Activated CD8-positive, alpha-beta memory T cell treated with anti-CD3 and anti-CD28 coated beads, Interleukin-2, amount 50 U/mL, for 24 hours (primary cell): ENCODE results near the gene NUP98.
A peak's percentile ranks its signal among the peaks of the same experiment; 100 is the strongest.

Experiments
- DNase-seq: peaks from one replicate; pipeline ENCODE4 v3.0.0-alpha.2; 2020; ENCODE audit errors: extremely low read depth

Gene NUP98

DNA sequence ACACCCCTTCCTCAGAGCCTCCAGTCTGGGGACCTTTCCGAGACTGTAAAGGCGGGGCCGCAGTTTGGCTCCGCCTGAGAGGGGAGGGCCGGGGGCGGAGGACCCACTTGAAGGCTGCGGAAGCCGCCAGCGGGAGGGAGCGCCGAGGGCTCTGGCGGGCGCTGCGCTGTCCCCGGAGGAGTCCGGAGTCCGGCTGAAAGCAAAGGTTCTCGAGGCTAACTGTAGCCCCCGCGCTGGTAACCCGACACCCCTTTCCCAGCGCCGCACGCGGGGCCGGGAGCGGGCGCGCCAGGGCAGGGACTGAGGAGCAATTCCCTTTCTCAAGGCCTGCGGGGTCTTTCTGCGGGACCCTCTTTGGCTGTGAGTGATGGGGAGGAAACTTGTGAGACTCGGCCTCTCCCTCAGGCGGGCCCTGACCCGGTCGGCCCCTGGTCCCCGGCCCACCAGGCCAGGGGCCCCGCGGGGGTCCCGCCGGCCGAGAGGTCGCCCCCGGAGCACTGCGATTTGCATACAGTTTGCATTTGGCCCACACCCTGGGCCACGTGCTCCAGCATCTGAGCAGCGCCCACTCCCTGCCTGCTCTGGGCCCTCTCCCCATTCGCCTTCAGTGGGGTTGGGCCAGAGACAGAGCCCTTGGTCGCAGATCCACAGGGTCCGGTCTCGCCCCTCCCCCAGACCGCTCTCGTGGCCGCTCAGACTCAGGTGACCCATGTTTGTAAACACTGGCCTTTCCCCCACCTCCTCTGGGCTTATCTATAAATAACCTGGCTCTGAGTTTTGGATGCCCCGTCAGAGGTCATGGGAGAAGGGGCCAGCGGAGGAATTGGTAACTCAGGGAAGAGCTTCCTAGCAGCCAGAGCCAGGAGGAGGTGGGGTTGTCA, 155.0 kb downstream of the NUP98 start:
- peak; percentile 15 for DNase-seq

DNA sequence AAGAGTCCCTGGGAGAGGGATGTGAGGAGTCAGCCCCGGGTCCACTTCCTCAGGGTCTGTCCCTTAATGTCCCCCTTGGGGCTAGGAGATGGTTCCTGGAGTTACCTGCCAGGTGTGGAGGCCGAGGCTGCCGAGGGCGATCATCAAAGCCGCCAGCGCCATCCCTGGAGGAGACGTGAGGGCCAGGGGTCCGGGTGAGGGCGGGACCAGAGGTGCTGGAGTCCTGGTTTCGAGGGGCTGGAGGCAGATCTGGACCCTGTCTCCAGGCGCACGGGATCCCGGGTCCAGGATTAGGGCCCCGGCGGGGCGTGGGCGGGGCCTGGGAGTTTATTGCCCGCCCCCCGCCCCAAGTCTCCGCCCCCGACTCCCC, 155.7 kb downstream of the NUP98 start, which contains the start of gene ART5:
TSS of gene ART5 (minus strand) at position 292 of the 370 bp plus-strand sequence. CDS start at position 162, 130 bp downstream.
- no peak for DNase-seq

DNA sequence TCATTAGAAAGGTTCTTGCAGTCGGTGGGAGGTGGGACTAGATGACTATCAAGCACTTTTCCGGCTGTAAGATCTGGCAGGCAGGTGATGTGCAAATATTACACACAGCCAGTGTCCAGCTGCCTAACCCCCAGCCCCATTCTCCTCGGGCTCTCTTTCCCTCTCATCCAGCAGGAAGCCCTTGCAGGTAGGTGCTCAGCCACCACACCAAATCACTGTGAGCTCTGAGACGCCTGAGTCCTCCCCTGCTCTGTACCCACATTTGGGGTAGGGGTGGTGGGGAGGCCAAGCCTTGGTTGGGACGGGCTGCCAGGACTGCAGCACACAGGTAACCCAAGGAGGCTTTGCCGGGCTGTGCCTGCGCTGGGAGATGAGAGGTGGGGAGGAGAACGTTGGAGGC, 156.2 kb downstream of the NUP98 start:
- no peak for DNase-seq

DNA sequence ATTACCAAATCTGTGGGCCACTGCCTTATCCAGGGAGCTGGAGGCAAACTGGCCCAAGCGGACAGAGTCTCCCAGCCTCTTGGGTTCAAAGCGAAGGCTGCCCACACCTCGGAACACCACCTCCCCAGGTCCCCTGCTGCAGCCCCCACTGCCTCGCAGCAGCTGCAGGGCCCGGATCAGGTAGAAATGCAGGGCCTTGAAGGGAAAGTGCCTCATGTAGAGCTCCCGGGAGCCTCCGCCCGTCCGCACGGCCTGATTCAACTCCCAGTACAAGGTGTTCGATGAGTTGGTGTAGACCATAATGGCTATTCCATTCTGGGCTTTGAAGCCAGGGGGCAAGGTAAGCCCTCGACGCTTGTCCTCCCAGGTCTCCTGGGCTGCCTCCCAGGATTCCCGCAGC, 157.5 kb downstream of the NUP98 start:
- DNase-seq, result no peak

- no peak for DNase-seq
Observed at GRCh38 chr11:3638513-3638912, 158.8 kb downstream of the NUP98 start.

- no peak for DNase-seq
Observed at GRCh38 chr11:3637201-3637600, 160.2 kb downstream of the NUP98 start.

- no peak for DNase-seq
Observed at GRCh38 chr11:3635641-3636375, 161.5 kb downstream of the NUP98 start.

GRCh38 chr11:3632070-3632660, 165.2 kb downstream of the NUP98 start:
- no peak for DNase-seq

DNA sequence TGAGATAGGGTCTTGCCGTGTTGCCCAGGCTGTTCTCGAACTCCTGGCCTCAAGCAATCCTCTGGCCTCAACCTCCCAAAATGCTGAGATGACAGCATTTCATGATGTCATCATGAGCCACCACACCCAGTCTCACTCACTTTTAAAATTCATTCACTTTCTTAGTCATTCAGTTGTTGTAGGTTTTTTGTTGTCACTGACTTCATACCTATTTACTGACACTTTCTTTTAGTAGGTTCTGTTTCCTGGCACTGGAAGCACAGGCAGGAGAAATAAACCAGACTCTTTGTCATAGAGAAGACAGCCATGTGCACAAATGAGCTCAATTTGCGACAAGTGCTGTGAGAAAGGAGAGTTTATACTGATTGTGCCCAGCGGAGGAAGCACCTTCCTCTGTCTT, 166.0 kb downstream of the NUP98 start:
- no peak for DNase-seq

DNA sequence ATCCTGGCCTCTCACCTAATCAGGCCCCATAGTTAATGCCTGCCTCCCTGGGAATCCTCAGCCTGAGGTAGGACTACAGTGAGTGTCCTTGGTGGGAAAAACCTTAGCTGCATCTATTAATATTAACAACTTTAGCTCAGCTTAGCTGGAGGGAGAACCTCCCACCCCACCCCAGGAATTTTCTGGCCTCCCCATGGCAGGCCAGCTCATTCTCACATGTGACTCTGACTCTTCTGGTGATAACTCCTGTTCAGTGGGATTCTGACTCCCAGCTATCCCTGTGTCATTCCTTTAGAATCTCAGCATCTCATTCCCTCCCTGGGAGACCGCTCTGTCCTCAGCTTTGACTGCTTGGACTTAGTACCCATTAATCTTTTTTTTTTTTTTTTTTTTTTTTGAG, 170.1 kb downstream of the NUP98 start:
- no peak for DNase-seq

DNA sequence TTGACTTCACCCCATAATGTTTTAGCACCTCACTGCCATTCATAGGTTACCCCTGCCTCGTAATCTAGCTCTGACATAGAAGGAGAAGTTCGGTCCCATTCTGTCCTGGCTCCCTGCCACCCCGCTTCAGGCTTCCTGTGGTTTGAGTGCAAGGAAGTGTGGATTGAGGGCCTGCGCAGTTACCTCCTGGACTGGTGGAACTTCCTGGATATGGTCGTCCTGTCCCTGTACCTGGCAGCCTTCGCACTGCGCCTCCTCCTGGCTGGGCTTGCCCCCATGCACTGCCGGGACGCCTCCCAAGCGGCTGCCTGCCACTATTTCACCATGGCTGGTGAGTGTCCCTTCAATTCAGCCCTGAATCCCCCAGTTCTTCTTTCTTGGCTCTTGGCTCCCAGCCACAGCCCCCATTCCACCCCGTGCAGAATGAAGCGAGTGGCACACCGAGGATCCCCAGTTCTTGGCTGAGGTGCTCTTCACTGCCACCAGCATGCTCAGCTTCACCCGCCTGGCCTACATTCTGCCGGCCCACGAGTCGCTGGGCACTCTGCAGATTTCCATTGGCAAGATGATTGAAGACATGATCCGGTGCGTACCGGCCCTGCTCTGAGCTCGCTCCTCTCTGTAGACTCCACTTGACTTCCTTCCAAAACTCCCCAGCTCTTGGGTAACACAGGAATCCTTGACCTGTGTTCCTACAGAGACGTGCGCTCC, 170.9 kb downstream of the NUP98 start:
- no peak for DNase-seq
